Activated T-helper 1 cell treated with anti-CD3 and anti-CD28 coated beads, Interleukin-2, amount 50 U/mL, for 16 hours (primary cell): ENCODE results near the gene MYL12B.
"Not testable (repeated sequence)": the region's sequence is repeated elsewhere in the genome, so short reads cannot be mapped to it uniquely, and the experiment has no call there.

ENCODE experiments used
- DNase-seq, 2 donors: peaks; one replicate each; pipeline ENCODE4 v3.0.0-alpha.2; 2020; ENCODE audit warnings: low read depth in 1 of 2, low spot score in 1 of 2

MYL12B gene

DNA sequence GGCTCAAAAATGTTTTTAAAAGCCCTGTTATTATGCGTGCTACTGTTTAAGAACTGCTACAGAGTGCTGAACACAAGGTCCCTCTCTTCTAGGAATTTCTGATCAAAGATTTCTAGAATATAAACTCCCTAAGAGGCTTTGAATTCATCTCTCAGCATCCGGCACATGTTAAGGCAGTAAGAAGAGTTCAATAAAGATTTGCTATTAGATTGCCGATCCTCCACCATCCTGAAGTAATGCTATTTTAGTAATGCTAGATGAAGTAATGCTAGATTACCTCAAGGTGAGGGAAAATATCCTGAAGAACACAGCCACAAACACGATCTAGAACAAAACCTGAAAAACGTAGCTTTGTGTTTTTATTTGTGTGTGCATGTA is 949 bp upstream of the MYL12B start:
- no peak for DNase-seq

DNA sequence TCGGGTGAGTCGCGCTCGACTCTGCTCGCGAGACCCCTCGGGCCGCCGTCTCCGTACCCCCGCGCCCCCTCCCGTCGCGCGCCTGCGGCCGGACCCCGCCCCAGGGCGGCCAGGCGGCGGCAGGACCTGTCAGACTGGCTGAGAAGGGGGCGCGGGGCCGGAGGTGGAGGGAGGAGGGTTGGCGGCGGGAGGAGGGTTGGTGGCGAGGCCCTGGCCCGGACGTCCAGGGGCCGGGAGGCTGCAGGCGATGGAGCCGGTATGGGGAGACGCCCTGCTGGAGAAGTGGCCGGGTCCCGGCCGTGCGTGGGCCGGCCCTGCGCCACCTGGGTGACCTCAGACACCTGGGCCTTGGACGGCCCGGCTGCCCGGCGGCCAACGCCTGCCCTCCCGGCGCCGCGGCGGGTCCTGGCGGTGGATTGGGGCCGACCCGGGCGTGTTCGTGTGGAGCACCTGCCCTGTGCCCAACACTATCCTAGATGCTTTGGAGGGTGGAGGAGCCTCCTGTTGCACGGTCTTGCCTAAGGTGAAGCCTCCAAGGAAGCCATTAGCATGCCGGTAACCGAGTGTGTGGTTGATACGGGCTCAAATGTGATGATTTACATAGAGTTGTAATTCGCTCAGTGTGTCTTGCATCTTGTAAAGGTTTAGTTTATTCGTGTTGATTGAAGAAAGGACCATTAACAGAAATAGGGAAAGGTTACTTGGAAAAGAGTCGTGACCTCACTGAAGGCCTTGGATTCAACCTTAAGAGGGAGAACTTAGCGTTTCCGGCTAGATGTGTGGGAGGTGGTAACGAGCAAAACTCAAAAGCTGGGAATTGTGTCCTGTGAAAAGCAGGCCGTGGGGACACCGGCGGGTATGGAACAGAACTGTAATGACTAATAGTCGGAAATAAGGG is 550 bp downstream of the MYL12B start:
- DNase-seq, result peak in 1 of 2 donors; percentile 15

DNA sequence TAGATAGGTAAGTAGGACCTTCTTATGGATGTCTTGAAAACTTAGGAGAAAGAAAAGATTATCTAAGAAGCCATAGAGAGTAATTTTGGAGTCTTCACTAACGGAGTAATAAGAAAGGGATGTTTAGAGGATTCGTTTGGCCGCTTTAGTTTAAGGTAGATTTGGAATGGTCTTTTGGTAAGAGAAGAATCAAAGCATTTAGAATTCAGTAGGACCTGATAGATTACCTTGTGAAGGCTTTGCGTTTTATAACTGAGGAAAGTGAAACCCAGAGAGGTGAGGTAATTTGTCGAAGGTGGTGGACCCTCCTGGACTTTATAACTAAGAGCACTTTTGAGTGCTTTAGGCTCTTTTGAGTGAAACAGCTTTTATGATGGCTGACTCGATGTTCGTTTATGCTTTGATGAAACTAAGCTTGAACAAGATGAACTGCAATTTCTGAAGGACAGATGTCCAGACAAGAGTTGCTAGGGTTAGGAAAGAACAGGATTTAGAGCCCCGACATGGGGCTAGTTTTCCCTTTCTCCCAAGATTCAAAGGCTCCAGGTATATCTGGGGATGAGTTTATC is 1.3 kb downstream of the MYL12B start:
- no peak for DNase-seq

DNA sequence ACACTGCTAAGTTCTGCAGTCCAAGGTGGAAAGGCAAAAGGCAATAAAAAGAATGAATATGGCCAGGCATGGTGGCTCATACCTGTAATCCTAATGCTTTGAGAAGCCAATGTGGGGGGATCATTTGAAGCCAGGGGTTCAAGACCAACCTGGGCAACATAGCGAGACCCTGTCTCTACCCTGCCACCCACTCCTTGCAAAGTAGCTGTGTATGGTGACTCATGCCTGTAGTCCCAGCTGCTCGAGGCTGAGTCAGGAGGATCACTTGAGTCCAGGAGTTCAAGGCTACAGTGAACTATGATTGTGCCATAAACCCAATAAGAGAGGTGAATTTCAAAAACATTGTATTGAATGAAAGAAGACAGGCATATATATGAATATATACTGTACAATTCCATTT is 2.4 kb downstream of the MYL12B start:
- no peak for DNase-seq

DNA sequence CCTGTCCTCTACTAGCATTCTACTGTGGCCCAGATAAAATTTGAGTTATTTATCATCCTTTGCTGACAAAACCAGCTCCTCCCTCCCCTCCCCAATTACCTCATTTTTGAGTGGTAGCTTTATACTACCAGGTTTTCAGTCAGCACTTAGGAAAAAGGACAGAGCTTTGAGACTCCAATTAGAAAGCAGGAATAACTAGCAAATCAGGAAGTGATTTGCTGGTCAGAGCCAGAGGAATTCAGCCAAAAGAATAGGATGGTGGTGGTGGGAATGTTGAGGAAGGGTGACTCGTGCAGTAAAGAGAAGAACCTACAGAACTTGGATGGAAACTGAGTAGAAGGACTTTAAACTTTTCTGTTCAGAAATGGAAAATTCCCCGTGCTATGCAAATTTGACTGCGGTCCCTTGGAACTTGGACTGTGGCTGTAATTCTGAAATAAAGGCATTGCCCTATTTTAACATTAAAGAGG is 3.7 kb downstream of the MYL12B start:
- DNase-seq, result no peak

DNA sequence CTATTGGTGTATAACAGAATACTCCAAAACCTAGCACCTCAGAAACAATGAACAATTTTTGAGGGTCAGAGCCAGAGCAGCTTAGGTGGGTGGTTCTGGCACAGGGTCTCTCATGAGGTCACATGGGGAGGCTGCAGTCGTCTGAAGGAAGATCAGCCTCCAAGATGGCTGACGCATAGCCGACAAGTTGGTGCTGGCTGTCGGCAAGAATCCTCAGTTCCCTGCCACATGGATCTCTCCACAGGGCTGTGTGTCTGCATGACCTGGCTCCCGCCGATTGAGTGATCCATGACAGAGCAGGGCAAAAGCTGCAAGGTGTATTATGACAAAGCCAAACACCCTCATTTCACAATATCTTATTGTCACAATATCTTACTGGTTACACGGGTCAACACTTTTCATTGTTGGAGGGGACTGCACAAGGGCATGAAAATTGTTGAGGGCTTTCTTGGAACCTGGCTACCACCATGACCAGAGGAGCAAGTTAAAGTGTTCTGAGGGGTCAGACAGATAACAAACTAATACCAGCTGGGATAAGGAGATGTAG is 4.2 kb downstream of the MYL12B start:
- DNase-seq, result no peak

DNA sequence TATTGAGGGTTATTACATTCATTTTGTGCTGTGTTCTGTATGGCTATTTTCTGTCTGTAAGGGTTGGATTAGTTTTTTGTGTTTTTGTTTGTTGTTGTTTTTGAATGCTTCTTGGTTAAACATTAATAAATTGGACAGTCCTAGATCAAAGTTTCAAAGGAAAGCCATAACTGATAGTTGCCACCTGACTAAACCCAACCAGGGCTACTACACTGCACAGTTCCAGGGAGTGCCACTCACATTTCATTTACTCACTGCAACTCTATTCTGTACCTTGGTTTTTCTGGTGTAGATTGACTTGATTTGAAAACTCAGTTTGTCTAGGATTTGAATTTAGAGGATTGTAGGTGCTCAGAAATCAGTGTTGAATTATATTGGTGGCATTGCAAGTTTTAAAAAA is 6.4 kb downstream of the MYL12B start:
- DNase-seq, result no peak

DNA sequence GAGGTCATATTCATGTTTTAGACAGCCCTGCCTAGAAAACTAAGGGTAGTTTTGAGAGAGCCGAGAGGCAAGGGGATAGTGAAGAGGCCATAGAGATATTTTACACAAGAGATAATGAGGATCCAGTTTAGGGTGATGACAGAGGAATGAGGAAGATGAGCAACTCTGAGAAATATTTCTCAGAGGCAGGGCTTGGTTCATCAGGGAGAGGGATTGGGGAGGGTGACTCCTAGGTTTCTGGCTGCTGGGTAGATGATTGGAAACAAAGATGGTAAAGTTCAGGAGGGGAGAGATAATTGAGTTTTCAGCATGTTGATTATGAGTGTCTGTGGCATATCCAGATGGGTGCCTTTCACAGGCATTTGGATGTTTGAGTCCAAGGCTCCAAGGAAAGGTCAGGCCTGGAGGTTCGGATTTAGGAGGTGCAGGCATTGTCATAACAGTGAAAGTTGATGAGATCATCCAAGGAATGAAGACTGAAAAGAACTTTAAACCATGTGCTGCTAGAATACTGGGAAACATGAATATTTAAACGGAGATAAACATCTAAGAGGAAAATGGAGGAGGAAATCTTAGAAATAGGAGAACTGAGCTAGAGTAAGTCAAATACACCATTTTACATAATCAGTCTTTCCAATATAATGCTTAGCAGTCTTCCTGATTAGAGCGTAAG is 7.4 kb downstream of the MYL12B start:
- no peak for DNase-seq

DNA sequence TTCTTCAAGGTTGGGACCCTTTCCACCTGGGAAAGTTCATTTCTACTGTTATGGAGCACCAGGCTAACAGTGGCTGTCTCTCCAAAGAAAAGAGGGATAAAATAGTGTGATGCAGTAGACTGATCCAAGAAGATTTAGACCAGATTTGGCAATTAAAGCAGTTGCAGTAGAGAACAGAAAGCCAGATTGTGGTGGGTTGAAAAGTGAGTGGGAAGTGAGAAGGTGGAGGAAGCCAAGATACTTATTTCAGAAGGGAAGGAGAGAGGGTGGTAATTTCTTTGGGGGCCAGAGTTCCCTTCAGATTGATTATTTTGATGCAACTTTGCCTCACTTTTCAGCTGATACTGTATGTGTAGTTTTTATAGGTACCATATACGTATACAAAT is 8.0 kb downstream of the MYL12B start:
- no peak for DNase-seq

DNA sequence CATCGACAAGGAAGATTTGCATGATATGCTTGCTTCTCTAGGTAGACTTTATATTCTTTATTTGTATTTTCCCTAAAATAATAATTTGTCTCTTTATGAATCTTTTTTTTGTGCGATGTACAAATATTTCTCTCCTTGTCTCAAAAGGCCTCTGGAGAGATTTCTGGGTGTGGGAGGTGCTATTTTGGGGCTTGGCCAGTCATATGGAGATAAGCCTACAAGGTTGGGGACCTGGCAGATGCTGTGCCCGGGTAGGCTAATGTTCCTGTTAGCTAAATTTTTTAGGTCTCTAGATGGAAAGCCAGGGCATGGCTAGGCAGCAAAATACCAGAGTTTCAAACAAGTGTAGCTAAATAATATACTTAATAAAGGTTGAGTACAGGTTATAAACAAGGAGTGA is 11.1 kb downstream of the MYL12B start:
- no peak for DNase-seq

DNA sequence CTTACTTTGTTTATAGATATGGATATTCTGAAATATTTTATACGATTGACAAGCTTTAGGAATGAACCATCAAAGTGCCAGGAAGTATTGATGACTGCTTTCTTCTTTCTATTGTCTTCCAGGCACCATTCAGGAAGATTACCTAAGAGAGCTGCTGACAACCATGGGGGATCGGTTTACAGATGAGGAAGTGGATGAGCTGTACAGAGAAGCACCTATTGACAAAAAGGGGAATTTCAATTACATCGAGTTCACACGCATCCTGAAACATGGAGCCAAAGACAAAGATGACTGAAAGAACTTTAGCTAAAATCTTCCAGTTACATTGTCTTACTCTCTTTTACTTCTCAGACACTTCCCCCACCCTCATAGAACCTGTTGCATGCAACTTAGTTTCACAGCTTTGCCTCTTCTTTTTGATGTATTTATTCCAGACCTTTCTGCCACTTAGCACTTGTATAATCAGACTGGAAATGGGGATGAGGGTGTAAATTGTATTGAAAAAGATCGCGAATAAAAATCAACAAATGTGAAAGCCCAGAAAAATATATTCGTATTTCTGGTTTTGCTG is 15.8 kb downstream of the MYL12B start:
- DNase-seq, result not testable (repeated sequence)

DNA sequence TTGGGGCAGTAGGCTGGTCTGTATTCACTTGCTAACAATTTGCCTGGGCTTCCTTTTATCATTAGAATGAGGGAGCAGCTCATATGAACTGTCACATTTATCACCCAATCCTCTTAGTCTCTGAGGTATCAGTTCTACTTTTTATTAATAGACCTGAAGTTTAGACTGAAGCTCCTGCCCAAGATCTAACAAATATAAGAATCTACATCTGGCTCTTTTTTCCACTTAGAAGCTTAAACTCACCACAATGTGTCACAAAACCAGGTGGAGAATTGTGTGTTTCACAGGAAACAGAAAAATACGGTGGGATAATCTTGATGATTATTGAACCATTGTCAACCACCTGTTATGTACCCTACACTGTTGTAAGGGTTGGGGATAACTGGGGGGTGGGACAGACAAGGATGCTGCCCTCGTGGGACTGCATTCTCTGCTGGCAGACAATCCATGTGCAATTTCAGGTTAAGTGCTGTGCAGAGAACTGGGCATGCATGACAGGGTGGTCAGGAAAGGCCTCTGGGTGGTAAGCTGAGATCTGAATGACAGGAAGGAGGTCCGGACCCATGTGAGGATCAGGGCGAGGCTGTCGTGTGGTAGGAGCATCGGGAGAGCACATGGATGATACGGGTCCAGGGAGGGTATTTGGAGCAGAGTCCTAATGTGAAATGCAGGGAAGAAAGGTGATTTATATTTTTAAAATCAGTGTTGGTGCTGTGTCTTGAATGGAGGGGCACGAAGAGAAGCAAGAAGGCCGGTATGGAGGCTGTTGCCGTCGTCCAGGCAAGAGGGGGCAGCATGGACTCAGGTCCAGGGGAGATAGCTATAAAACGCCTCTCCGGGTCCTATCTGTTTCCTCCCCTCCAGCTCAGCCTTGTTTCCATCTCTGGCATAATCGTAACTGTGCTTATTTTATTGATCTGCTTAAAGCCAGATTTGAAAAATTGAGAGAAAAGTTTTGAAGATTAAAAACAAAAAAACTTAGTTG is 17.6 kb downstream of the MYL12B start:
- no peak for DNase-seq

DNA sequence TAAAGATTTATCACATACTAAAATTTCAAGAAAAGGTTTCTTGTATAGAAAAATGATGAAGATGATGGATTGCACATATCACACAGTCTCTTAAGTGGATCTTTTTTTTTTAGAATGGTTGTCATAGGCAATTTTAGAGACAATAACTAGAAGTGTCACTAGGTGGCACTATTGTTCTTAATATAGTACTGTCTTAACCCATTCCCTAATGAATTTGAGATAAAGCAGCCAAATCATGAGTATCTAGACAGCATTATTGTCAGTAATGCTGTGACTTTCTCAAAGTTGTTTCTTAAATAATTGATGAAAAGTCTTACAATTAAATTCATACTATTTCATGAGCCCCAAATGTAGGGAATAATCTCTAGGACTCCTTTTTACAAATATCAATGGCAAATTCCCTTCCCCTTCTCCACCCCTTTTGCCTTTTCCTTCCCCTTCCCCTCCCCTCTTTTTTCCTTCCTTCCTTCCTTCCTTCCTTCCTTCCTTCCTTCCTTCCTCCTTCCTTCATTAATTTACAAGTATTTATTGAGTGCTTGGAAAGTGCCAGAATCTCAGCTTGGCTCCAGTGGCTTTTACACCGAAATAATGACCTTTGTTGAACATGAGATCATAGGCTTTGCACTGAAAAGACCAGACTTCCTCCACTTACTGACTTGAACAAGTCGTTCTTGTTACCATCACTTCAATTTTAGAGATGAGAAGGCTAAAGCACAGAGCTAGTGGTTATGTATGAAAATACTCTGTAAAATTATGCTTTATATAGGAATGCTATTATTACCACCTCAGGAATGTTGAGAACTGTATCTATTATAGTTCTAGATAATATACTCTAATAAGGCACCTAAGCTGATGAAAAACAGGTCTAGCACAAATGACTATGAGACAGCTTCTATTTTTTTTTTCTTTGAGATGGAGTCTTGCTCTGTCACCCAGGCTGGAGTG is 19.8 kb downstream of the MYL12B start:
- DNase-seq, result no peak

DNA sequence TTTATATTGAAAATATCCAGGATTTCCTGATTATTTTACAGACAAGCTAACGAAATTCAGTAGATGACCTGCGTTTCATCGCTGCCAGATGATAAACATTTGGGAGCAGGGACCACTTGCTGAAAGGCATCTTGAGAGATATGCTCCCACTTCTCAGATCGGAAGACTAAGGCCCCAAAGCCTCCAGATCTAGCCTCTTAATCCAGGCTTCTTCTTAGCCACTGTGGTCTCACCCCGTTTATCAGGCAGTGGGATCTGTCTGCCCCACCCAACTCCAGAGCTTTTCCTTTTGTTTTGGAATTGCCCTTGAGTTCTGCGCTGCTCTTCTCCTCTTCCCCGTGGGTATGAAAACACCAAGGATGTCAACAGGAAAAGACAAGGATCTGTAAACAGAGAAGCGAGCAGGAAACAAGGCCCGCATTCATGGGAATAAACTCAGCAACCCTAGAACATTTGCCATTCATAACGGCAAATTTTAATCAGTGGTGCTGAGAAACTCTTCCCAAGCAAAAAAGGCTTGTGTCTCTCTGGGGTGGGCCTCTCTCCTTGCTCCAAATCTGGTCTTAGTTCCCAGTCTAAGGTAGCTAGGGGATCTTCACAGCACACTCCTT is 21.4 kb downstream of the MYL12B start:
- no peak for DNase-seq

DNA sequence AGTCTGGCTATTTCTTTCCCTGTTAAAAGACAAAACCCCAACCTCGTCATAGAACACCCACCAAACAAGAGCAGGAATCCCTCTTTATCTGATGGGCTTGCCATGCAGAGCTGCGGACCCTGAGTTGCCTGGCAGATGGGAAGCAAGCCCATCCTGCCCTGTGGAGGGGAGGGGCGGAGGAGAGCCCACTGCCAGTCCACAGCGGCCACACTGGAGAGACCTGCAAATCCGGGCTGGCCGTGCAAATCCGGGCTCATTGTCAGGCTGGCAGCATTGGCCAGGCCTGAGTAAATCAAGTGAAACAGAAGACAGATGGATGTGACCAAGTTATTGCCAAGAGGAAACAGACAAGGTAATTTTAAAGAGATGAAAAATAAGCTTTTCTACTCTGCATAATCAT is 22.0 kb downstream of the MYL12B start:
- DNase-seq, result no peak

DNA sequence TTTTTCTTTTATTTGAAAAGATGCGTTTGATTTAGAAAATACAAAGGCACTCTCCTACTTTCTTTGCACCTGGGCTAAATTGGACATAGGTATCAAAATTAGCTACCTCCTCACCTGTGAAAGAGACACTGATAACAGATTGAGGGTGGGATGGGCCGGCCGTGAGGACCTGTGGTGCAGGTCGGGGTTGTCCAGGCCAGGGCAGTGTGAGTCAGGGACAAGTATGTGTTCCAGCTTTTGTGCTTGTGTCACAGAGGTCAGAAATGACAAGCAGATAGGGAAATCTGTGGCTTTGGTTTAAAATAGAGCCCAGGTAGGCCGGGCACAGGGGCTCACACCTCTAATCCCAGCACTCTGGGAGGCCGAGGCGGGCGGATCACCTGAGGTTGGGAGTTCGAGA is 22.6 kb downstream of the MYL12B start:
- DNase-seq, result no peak

DNA sequence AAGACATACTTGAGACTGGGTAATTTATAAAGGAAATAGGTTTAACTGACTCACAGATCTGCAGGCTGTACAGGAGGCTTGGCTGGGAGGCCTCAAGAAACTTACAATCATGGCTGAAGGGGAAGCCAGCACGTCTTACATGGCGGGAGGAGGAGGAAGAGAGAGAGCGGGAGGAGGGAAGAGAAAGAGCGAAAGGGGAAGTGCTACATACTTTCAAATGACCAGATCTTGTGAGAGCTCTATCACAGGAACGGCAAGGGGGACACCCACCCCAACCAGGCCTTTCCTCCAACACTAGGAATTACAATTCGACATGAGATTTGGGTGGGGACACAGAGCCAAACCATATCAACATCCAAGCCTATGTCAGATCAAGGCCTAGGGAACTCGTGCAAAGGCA is 24.2 kb downstream of the MYL12B start:
- no peak for DNase-seq

DNA sequence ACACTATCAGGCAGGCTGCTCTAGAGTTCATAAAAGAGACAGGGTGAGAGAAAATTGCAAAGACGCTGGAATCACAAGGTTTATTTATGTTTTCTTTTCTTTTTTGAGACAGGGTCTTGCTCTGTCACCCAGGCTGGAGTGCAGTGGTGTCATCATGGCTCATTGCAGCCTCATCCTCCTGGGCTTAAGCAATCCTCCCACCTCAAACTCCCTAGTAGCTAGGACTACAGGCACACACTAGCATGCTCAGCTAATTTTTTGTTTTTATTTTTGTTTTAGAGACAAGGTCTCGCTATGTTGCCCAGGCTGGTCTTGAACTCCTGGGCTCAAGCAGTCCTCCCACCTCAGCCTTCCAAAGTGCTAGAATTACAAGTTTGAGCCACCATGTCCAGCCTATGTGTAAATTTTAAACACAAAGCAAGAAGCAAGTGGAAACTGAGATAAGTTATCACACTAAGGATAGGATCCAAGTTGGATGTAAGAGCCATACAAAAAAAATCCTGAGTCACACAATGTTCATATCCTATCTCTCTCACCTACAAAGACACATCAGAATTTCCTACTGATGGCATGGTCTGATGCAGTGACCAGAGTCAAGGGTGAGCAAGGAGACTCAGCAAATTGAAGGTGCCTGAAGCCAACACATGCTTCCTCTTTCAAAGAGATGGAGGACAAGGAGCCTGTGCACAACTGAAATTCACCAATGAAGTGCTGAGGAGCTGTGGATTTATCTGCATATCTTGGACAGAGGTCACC is 31.4 kb downstream of the MYL12B start:
- DNase-seq, result no peak
